Fibroblast of lung (primary cell): Measurements from ENCODE around the gene PIM1. TPM values are rescaled to one million over a fixed set of nuclear protein-coding genes. Genes with fewer than 3 reads are reported as not detected.

Source experiments
- DNase-seq, 2 donors: peaks; one replicate each; pipeline versions ENCODE4 v3.0.0 to v3.0.0-alpha.2; 2010; ENCODE audit warnings: low read depth in 2 of 2
- H2AFZ ChIP-seq: 2 replicates; pipeline ENCODE4 v1.5.1; 2012; ENCODE audit warnings: low read length, control low read depth, inconsistent platforms
- H3K27ac ChIP-seq: 2 replicates; pipeline ENCODE4 v1.5.1; 2011; ENCODE audit warnings: low read length, control low read depth; ENCODE audit not compliant: insufficient read depth
- H3K27me3 ChIP-seq: 2 replicates; pipeline ENCODE4 v1.5.1; 2011; ENCODE audit warnings: mild to moderate bottlenecking, low read length; ENCODE audit not compliant: control insufficient read depth, insufficient read depth
- H3K36me3 ChIP-seq: 2 replicates; pipeline ENCODE4 v1.5.1; 2011; ENCODE audit warnings: low read length; ENCODE audit not compliant: control insufficient read depth, insufficient read depth
- H3K4me1 ChIP-seq: 2 replicates; pipeline ENCODE4 v1.5.1; 2011; ENCODE audit warnings: low read length; ENCODE audit not compliant: control insufficient read depth, insufficient read depth; ENCODE audit errors: extremely low read depth
- H3K4me2 ChIP-seq: 2 replicates; pipeline ENCODE4 v1.5.1; 2011; ENCODE audit warnings: low read length, control low read depth; ENCODE audit not compliant: insufficient read depth; ENCODE audit errors: extremely low read depth
- H3K4me3 ChIP-seq, 4 experiments: fragments of 200-600 bp in 1 of 4; sonication (generic) in 1 of 4; replicated peaks in 1 of 4; 2 replicates each; pipeline ENCODE4 v1.5.1; 2011 to 2016; ENCODE audit warnings: low read length in 4 of 4, low read depth in 3 of 4, mild to moderate bottlenecking in 3 of 4, control low read depth in 2 of 4, inconsistent platforms in 1 of 4, mixed read lengths in 1 of 4; ENCODE audit not compliant: insufficient read depth in 1 of 4; ENCODE audit errors: control extremely low read depth in 1 of 4
- H3K79me2 ChIP-seq: 2 replicates; pipeline ENCODE4 v1.5.1; 2012; ENCODE audit warnings: mild to moderate bottlenecking, low read length, inconsistent platforms; ENCODE audit not compliant: control insufficient read depth, insufficient read depth
- H3K9ac ChIP-seq: 2 replicates; pipeline ENCODE4 v1.5.1; 2011; ENCODE audit warnings: mild to moderate bottlenecking, low read length, control low read depth; ENCODE audit not compliant: insufficient read depth
- H3K9me3 ChIP-seq: 2 replicates; pipeline ENCODE4 v1.5.1; 2012; ENCODE audit warnings: low read depth, low read length; ENCODE audit not compliant: control insufficient read depth, insufficient read depth
- H4K20me1 ChIP-seq: 2 replicates; pipeline ENCODE4 v1.5.1; 2011; ENCODE audit warnings: low read length; ENCODE audit not compliant: control insufficient read depth, insufficient read depth; ENCODE audit errors: extremely low read depth
- CTCF ChIP-seq, 2 donors: IDR thresholded peaks in 1 of 2; conservative IDR thresholded peaks in 1 of 2; 1 replicate in 1 of 2; 2 replicates in 1 of 2; pipeline ENCODE4 v1.5.1; 2011 to 2012; ENCODE audit warnings: low read length in 2 of 2, control low read depth in 1 of 2, inconsistent platforms in 1 of 2, low read depth in 1 of 2, mild to moderate bottlenecking in 1 of 2
- EZH2 ChIP-seq: IDR thresholded peaks from 2 replicates; pipeline ENCODE4 v1.5.1; 2012; ENCODE audit warnings: low read length, control low read depth, mild to moderate bottlenecking; ENCODE audit errors: missing control alignments
- polyA plus RNA-seq, 2 donors: library from polyadenylated mRNA; depleted of rRNA in 1 of 2; stranded (reverse) in 1 of 2; unstranded in 1 of 2; fragments of >200 nt; gene quantifications; 2 replicates each; pipeline ENCODE4 v1.2.1, GENCODE V29; 2011 to 2012; ENCODE audit warnings: missing spikeins in 1 of 2
- total RNA-seq: library from RNA; depleted of rRNA; stranded (reverse); fragments of >200 nt; gene quantifications from 2 replicates; pipeline ENCODE4 v1.2.1, GENCODE V29; 2014

The PIM1 gene
- total and polyA plus RNA-seq, 2 donors (not counting 1 experiment from before 2014, with no cell fraction given), result 13.8 to 22.8 TPM

- Histone ChIP-seq H4K20me1 (no peaks in the 10 kb centered on the region), H3K9me3 (no peaks in the 10 kb centered on the region), H3K4me3 (no peak overlapping the region), H3K36me3 (no peaks in the 10 kb centered on the region), H3K27me3 (peaks cover 2% of the 10 kb centered on the region), H3K9ac (no peak overlapping the region), H3K4me2 (no peak overlapping the region), H2AFZ (no peak overlapping the region), H3K4me1 (no peaks in the 10 kb centered on the region), H3K27ac (no peak overlapping the region), H3K79me2 (no peaks in the 10 kb centered on the region)
- DNase-seq, result peak; percentile 59 to 75
- TF ChIP-seq CTCF (conservative IDR thresholded peaks at IDR 0.05 in 1 of 2, IDR thresholded peaks at IDR 0.05 in 1 of 2; ENCODE audit: low read depth in 1 of 2, low read length in 2 of 2) (peak; percentile 79 to 86), EZH2 (no peak)
These were observed 38.0 kb downstream of the PIM1 start for GRCh38 chr6:37207903-37208456.

- Histone ChIP-seq H2AFZ (no peak overlapping the region), H3K4me1 (no peaks in the 10 kb centered on the region), H3K4me2 (no peak overlapping the region), H3K9ac (no peak overlapping the region), H3K4me3 (no peak overlapping the region), H3K9me3 (no peaks in the 10 kb centered on the region), H4K20me1 (no peaks in the 10 kb centered on the region), H3K79me2 (no peaks in the 10 kb centered on the region), H3K36me3 (no peaks in the 10 kb centered on the region), H3K27me3 (peaks cover 2% of the 10 kb centered on the region), H3K27ac (no peak overlapping the region)
- no peak for TF ChIP-seq CTCF (conservative IDR thresholded peaks at IDR 0.05 in 1 of 2, IDR thresholded peaks at IDR 0.05 in 1 of 2; ENCODE audit: low read depth in 1 of 2, low read length in 2 of 2)
- DNase-seq, result no peak
These were observed 38.8 kb downstream of the PIM1 start for GRCh38 chr6:37208793-37209192.

- no peak overlapping the region for H3K4me2 ChIP-seq
- no peaks in the 10 kb centered on the region for H4K20me1 ChIP-seq
- H3K36me3 ChIP-seq, result no peaks in the 10 kb centered on the region
- DNase-seq, result no peak
- no peak overlapping the region for H3K4me3 ChIP-seq
- no peak overlapping the region for H3K9ac ChIP-seq
- H3K79me2 ChIP-seq, result no peaks in the 10 kb centered on the region
- no peak overlapping the region for H3K27ac ChIP-seq
- H3K4me1 ChIP-seq, result no peaks in the 10 kb centered on the region
- TF ChIP-seq EZH2 (no peak), CTCF (conservative IDR thresholded peaks at IDR 0.05 in 1 of 2, IDR thresholded peaks at IDR 0.05 in 1 of 2; ENCODE audit: low read depth in 1 of 2, low read length in 2 of 2) (no peak)
- H3K9me3 ChIP-seq, result no peaks in the 10 kb centered on the region
- H3K27me3 ChIP-seq, result peaks cover 2% of the 10 kb centered on the region
- H2AFZ ChIP-seq, result no peak overlapping the region
These were observed 39.7 kb downstream of the PIM1 start for GRCh38 chr6:37209461-37210205.
